Neural progenitor cell (in vitro differentiated cells): ENCODE results near the gene CDKN1A.

Experiments used
- EZH2 ChIP-seq: fragments of 200-600 bp; sonication (generic); IDR thresholded peaks from 2 replicates; pipeline ENCODE4 v1.6.1; 2017; ENCODE audit warnings: antibody characterized with exemption, mild to moderate bottlenecking, moderate library complexity
- TF ChIP-seq, protein P1 (sequence below): fragments of 200-600 bp; sonication (generic); IDR thresholded peaks from 2 replicates; pipeline ENCODE4 v1.5.1; 2017; ENCODE audit warnings: antibody characterized with exemption, mild to moderate bottlenecking

GRCh38 chr6:36673882-36674281, 4.6 kb upstream of the CDKN1A start:
- TF ChIP-seq, protein P1, sequence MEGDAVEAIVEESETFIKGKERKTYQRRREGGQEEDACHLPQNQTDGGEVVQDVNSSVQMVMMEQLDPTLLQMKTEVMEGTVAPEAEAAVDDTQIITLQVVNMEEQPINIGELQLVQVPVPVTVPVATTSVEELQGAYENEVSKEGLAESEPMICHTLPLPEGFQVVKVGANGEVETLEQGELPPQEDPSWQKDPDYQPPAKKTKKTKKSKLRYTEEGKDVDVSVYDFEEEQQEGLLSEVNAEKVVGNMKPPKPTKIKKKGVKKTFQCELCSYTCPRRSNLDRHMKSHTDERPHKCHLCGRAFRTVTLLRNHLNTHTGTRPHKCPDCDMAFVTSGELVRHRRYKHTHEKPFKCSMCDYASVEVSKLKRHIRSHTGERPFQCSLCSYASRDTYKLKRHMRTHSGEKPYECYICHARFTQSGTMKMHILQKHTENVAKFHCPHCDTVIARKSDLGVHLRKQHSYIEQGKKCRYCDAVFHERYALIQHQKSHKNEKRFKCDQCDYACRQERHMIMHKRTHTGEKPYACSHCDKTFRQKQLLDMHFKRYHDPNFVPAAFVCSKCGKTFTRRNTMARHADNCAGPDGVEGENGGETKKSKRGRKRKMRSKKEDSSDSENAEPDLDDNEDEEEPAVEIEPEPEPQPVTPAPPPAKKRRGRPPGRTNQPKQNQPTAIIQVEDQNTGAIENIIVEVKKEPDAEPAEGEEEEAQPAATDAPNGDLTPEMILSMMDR: no peak
- no peak for TF ChIP-seq EZH2
